KOPT-K1 (cell line): ENCODE measurements around the gene HBS1L.

ENCODE experiments used
- H3K27ac ChIP-seq: fragments of 200-600 bp; sonication (generic); 2 replicates; pipeline ENCODE4 v1.5.1; 2016; ENCODE audit warnings: antibody characterized with exemption, mild to moderate bottlenecking, low read depth, low read length; ENCODE audit not compliant: poor library complexity, severe bottlenecking
- H3K36me3 ChIP-seq: fragments of 200-600 bp; sonication (generic); 2 replicates; pipeline ENCODE4 v1.5.1; 2017; ENCODE audit warnings: antibody characterized with exemption, mild to moderate bottlenecking, low read length, moderate library complexity; ENCODE audit not compliant: insufficient read depth
- H3K9me3 ChIP-seq: fragments of 200-600 bp; sonication (generic); 2 replicates; pipeline ENCODE4 v1.5.1; 2017; ENCODE audit warnings: antibody characterized with exemption, low read length, mild to moderate bottlenecking; ENCODE audit not compliant: insufficient read depth, poor library complexity, severe bottlenecking

HBS1L gene

DNA sequence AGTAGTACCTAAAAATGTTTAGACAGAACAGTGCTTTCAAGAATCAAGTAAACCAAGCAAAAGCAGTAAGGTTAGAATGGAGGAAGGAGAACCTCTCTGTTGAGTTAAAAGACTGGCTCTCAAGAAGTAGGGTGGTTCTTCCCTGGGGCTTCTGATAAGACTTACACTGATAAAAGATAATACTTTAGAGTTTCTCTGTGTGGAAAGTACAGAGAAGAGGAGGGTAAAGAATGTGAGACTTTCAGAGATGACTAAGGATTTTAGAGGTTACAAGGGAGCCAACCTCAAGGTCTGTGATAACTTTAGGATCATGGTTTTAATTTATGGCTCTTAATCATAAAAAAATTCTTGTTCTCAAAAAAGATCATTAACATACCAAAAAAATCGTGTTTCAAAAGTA lies 73.8 kb downstream of the HBS1L start:
- Histone ChIP-seq H3K9me3 (peaks cover 8% of the 10 kb centered on the region), H3K27ac (no peak overlapping the region), H3K36me3 (peaks cover 96% of the 10 kb centered on the region)

DNA sequence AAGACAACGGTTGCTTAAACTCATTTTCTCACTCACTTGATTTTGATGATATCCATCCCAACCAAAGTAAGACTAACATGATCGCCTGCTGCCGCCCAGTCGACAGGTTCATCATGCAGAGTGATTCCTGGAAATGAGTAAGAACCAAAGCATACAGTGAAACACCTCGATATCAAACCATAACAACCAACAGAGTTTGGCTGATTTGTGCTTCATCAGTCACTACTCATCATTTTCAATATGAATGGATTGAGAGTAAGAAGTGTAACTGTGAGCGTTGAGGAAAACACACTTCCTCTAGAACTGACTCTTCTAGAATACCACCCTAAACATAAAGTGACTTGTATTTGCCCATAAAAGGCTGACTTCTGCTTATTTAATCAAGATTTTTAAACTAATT lies 75.5 kb downstream of the HBS1L start:
- Histone ChIP-seq H3K9me3 (peaks cover 16% of the 10 kb centered on the region), H3K27ac (no peak overlapping the region), H3K36me3 (peaks cover 96% of the 10 kb centered on the region)

DNA sequence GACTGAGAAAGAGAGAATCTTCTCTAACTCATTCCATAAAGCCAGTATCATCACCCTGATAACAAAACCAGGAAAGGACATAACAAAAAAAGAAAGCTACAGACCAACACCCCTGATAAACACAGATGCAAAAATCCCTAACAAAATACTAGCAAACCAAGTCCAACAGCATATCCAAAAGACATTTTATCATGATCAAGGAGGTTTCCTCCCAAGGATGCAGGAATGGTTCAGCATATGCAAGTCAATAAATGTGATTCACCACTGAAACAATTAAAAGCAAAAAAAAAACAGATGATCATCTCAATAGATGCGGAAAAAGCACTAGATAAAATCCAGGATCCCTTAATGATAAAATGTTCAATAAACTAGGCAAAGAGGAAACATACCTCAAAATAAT lies 80.3 kb downstream of the HBS1L start:
- Histone ChIP-seq H3K27ac (no peak overlapping the region), H3K36me3 (peaks cover 97% of the 10 kb centered on the region), H3K9me3 (peaks cover 17% of the 10 kb centered on the region)

DNA sequence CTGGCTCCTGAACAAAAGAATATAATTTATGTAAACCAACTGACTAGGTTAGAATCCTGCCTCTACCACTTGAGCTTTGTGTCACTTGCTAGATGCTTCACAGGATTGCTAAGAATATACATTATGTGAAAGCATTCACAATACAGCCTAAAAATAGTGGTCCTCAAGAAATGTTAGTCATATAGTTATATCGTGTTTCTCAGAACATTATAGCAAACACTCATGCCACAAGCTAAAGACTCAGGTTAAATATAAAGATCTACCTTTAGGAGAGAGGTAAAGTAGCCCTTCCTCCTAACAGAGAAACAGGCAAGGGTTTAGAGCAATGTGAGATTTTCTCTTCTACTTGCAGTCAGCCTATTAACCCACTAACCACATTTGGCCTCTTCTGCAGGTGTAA lies 86.9 kb downstream of the HBS1L start:
- no peak overlapping the region for H3K27ac ChIP-seq
- H3K36me3 ChIP-seq: peaks cover 91% of the 10 kb centered on the region
- H3K9me3 ChIP-seq: no peaks in the 10 kb centered on the region

DNA sequence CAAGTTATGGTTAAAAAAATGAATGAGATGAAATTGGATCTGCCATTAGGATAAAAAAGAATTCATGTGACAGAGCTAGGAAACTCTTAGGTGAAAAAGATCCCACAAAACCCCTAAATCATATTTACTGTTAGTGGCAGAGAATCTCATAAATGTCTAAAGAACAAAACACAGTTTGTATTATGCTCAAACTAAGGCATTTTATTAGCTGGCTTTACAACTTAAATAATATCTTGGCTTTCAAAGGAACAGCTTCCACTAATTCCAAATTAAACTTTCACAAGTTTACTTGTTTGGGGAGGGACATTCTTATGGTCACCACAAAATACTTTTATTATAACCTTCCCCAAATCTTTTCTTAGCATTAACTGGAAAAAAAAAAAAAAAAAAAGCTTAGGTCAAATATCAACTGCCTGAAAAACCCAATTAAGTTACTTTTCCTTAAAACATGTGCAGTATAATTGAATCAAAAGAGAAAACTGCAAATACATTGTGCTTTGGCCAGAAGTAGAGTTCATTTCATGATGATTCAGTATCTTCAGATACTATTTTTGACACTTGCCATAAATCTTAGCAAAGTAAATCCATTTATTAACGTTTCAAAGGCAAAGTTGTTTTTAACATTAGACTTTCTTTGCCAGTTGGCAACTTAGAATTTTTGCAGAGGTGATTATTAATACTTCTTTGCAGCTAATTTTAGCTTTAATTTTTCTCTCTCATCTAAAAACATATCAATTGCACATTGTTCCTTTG lies 90.0 kb downstream of the HBS1L start:
- Histone ChIP-seq H3K9me3 (peaks cover 16% of the 10 kb centered on the region), H3K36me3 (peaks cover 92% of the 10 kb centered on the region), H3K27ac (no peak overlapping the region)

DNA sequence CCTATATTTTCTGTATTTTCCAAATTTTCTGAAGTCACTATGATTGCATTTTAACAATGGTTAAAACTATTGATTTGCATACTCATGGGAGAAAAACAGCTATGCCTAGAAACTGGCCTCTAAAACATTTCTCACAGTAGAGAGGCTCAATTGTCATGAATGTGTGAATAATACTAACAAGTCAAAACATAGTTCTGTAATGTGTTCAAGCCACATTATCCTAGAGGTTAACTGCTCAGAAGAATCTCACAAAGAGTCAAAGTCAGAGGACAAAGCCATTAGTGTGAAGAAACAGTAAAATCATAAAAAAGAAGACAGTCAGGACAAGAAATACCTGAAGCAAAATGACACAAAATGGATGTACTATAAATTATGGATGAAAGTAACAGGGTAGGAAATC lies 92.2 kb downstream of the HBS1L start:
- Histone ChIP-seq H3K36me3 (peaks cover 87% of the 10 kb centered on the region), H3K9me3 (peaks cover 22% of the 10 kb centered on the region), H3K27ac (no peak overlapping the region)

DNA sequence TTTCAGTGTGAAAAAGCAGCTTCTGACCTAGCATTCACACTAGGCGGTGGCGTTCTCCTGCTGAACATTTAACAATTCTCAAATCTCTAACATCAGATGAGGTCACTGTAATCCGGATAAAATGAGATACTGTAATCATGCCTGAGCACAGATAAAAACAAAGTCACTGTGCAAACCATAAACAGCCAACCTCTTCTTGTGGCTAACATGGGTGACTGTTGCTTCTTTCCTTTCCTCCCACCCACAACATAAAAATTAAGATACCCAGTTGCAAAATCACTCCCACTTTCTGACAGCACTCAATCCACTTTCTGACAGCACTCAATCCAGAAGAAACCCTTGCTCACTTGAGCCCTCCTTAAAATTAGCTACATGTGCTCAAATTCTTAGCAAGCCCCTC lies 93.3 kb downstream of the HBS1L start:
- peaks cover 22% of the 10 kb centered on the region for H3K9me3 ChIP-seq
- H3K36me3 ChIP-seq: peaks cover 76% of the 10 kb centered on the region
- no peak overlapping the region for H3K27ac ChIP-seq

DNA sequence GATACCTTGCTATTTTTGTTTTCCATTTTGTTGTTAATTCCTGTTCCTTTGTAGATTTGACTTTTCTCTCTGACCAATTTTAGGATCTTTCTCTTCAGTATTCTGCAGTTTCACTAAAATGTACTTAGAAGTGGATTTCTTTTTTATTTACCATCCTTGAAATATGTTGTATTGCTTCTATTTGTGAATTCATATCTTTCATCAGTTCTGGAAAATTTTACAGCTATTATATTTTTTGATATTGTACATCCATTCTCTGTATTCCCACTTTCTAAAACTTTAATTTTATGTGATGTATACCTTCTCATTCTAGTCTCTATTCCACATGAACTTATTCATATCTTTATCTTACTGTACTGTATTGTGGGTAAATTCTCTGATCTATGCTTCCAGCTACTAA lies 95.0 kb downstream of the HBS1L start:
- Histone ChIP-seq H3K27ac (no peak overlapping the region), H3K36me3 (peaks cover 59% of the 10 kb centered on the region), H3K9me3 (peaks cover 22% of the 10 kb centered on the region)

DNA sequence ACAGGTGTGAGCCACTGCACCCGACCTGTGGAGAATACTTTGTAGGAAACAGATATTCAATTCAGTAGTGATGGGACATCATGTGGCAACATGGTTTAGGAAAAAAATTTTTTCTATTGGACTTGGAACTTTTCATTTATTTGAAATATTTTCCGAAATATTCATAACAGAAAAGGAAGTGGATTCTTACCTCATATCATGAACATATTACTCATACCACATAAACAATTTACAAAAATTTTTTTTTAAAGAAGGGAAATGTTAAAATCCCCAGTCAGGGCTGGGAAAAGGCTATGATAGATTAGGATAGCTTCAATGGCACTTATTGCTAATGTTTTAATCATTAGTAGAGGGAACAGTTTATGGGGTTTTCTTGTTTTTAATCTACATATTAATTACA lies 97.9 kb downstream of the HBS1L start:
- no peak overlapping the region for H3K27ac ChIP-seq
- peaks cover 29% of the 10 kb centered on the region for H3K36me3 ChIP-seq
- H3K9me3 ChIP-seq: peaks cover 20% of the 10 kb centered on the region

DNA sequence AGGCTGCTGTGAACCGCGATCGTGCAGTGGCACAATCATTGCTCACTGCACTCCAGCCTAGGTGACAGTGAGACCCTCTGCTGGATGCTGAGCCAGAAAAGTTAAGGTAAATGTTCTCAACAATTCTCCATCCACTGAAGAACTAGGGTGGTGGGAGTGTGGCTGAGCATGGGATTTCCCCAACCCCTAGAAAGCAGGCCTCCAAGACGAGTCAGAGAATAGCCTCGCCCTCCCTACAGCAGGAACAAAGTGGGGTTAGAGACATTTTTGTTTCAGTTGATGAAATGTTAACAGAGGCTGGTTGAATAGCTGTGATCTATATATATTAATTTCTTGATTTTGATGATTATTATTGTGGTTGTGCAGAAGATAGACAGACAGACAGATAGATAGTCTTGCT lies 98.6 kb downstream of the HBS1L start:
- peaks cover 15% of the 10 kb centered on the region for H3K9me3 ChIP-seq
- no peak overlapping the region for H3K27ac ChIP-seq
- peaks cover 23% of the 10 kb centered on the region for H3K36me3 ChIP-seq

DNA sequence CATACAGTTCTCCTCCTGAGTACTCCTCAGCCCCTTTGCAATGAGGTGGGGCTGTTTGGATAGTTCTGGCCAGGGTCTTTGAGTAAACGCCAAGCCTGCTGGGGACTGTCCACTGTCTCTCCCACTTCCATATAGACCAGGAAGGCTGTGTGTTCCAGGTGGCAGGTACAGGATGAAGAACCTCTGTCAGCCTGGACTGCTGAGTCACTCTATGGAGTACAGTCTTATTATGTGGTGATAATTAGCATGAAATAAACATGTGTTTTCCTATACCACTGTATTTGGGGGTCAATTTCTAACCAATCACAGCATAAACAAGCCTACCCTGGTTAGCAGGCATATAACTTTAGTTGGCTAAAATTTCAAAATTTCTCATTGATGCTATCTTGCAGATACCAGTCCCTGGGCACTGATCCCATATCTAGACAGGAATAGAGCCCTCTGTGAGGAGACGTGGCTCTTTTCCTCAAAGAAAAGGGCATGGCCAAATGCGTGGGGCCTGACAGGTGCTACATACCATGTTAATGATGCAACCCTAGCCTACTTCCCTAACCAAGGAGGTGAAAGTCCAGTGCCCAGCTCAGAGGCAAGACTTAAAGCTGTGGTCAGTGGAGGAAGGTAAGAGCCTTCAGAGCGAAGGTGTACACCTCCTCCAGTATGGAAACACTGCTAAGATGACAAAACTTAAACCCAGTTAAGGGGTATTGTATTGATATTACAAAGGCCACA lies 100.2 kb downstream of the HBS1L start:
- peaks cover 4% of the 10 kb centered on the region for H3K9me3 ChIP-seq
- peaks cover 9% of the 10 kb centered on the region for H3K36me3 ChIP-seq
- H3K27ac ChIP-seq: no peak overlapping the region

DNA sequence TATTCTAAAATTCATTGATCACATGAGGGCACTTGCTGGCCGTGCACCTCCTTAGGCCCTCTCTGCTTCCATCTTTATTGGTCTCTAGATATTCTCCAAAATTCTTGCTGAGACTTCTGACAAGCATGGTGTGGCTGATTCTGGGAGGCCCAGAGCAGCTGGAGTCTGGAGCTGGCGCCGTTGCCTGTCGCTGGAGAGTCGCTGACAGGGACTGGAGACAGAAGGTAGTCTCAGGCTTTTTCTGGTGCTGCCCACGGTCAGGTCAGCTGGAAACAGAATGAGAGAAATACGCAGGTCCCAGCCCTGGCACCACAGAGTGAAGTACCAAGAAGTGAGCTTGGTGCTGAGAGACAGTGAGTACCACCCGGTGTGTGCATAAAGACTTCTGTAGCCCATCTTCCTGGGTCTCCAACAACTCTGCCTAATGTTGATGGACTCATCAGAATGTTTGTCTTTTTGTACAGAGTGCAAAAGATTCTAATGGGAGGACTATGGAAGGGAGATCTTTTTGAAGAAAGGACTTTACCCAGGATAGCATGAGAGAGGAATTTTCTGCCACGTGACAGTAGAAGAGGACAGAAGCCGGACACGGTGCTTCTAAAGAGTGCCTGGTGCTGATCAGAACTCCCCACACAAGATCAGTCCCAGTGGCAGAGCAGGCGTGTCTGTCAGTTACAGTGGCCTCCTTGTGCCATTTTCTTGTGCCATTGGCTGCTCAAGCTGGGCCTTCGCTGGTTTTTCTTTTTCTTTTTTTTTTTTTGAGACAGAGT lies 102.9 kb downstream of the HBS1L start:
- H3K9me3 ChIP-seq: peaks cover 2% of the 10 kb centered on the region
- H3K36me3 ChIP-seq: no peaks in the 10 kb centered on the region
- no peak overlapping the region for H3K27ac ChIP-seq

DNA sequence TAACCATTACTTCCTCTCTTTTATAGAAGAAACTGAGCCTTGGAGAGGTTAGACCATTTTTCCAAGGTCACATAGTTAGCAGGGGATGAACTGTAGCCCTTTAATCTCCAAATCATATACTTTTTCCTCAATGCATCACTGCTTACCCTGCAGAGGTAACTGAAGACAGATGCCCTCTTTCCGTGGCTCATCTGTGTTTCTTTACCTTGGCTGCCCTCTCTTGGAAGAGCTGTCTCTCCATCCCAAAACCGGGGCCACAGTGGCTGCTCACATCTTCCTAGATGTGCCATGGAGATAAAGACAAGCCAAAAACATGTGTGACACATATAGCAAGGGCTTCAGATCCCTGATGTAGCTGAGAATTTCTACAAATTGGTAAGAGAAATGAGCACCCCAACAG lies 104.1 kb downstream of the HBS1L start:
- H3K9me3 ChIP-seq: peaks cover 3% of the 10 kb centered on the region
- H3K36me3 ChIP-seq: no peaks in the 10 kb centered on the region

DNA sequence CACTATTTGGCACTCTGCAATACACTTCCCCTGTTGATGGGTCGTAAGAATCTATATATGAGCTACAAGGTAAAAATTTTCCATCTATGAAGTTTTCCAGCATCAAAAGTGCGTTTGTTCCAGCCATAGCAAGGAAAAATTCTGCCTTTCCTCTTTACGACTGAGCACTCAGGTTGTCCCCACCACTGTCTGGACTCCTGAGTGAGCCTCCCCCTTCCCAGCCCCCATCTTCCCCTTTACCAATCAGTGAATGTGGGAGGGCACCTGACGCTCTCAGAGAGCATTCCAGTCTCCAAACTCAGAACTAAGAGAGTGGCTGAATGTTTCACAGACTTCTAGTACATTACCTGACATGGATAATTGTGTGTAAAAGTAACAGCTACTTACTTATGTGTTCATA lies 104.7 kb downstream of the HBS1L start, which contains the start of gene ALDH8A1:
ALDH8A1 (minus strand) TSS at position 175 of the 400 bp plus-strand sequence; CDS start at position 127, 48 bp downstream.
- H3K27ac ChIP-seq: no peak within 1 kb of the TSS
- peaks cover 3% of the 10 kb centered on the region for H3K9me3 ChIP-seq
- H3K36me3 ChIP-seq: no peaks in the 10 kb centered on the region

More for the DNA sequence above, 104.1 kb downstream of the HBS1L start:
- no peak overlapping the region for H3K27ac ChIP-seq

DNA sequence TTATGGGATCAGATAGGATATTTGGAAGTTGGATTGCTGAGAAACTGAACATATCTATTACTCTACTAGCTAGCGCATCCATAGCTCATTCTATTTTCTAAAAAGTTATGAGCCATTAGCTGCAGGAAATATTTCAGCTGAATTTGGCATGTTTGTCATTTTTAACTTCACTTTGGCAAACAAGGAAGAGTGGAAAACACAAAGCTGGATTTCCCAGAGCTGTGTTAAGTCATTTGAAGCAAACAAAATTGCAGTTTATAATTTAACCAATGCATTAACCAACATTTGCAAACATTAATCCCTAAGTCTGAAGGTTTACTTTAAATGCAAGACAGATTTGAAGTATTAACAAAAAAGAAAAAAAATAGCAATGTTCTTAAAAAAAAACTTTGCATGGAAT lies 105.9 kb downstream of the HBS1L start:
- peaks cover 3% of the 10 kb centered on the region for H3K9me3 ChIP-seq
- H3K27ac ChIP-seq: no peak overlapping the region
- no peaks in the 10 kb centered on the region for H3K36me3 ChIP-seq
